Lung microvascular endothelial cell (primary cell): ENCODE measurements around the gene RAB9A. TPM values are rescaled to one million over a fixed set of nuclear protein-coding genes. Genes with fewer than 3 reads are reported as not detected.
A peak's percentile ranks its signal among the peaks of the same experiment; 100 is the strongest.
"Not testable (repeated sequence)": the region's sequence is repeated elsewhere in the genome, so short reads cannot be mapped to it uniquely, and the experiment has no call there.

ENCODE experiments used
- DNase-seq, 2 donors: peaks; one replicate each; pipeline versions ENCODE4 v3.0.0 to v3.0.0-alpha.2; 2010; ENCODE audit warnings: low read depth in 2 of 2
- total RNA-seq: library from RNA; depleted of rRNA; stranded (reverse); fragments of >200 nt; gene quantifications from 2 replicates; pipeline ENCODE4 v1.2.1, GENCODE V29; 2014

The RAB9A gene
- total RNA-seq, 1 donor from 2014 or later = 17.5 TPM

DNA sequence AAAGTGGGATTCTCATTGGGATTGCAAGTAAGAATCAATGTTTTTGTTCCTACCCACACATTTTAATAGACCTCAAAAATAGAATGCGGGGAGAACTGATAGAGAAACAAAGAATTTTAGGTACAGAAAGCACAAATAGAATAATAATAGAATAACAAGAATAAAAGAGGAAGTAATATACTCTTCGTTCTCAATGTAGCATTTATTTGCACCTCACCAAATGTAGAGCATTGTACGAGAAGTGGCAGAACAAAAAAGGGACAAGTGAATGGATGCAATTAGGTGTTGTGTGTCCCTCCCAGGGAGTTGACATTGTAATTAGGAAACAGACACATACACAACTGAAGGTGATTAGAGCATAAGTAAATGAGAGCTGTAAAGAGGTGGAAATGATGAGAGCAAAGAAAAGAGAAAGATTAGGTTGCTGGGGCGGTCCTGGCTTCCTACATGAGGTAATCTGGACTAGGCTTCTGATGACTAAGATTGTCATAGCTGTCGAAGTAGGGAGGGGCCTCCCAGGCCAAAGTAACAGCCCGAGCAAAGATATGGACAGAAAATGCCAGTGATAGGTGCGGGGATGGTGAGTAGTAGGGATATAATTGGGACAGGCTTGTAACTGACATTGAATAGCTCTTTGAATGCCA lies 10.4 kb downstream of the RAB9A start:
- peak in 1 of 2 donors; percentile 55 for DNase-seq

DNA sequence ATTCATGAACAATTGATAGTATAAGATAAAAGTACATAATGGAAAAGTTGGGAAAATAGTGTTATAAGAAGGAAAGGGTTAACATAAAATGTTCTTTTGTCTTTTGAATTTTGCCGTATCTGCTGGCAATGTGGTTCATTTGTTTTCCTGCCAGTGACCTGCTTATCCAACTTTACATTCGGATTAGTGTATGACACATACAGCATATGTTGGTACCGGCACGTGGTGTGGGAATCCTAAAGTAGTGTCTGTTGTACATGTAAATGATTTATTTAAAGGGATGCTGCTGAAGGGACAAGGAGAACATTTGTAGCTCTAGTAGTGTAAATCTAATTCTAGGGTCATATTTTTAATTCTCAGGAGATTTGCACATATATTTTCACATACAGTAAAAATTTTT lies 11.5 kb downstream of the RAB9A start:
- no peak for DNase-seq

DNA sequence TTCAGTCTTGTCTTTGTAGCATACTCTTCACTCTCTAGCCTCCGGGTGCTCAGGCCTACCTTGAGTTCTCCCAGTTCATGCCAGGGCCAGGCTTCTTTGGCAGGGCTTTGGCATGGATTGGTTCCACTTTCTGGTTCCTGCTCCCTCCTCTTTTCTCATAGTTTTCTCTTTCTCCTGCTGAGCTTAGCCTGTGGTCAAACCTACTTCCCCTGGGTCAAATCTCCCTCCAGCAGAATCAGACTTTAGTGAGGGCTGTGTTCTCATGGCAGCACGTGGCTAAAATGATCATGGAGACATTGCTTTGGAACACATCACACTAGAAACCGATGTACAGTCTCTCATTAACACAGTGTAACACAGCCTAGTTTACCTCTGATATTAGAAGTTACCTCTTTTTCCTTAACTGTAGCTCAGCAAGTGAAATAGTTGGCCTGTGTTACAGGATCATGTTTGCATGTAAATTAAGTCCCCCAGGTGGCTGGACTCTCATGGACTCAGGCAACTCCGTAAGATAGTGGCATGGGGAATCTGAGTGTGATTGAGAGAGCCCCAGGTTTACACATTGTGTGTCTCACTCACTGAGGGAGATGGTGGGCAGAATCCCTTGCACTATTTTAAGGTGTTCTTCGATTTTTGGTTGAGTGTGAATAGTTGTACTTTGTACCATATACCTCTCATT lies 13.3 kb downstream of the RAB9A start:
- DNase-seq = no peak

DNA sequence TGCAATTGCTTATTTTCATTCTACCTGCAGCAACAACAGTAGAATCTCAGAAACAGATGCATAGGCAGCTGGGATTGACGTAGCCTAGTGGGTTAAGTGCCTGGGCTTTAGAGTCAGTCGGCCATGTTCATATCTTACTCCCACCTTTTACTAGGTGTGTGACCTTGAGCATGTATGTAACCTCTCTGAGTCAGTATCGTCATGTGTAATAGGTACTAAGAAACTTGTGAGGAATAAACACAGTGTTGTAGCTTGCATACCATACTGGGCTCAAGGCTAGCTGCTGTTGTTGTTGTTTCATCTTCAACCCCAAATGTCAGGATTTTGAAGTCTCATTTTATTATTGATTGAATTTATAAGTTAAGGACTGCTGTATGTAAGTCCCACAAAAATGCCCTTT lies 14.2 kb downstream of the RAB9A start:
- no peak for DNase-seq

DNA sequence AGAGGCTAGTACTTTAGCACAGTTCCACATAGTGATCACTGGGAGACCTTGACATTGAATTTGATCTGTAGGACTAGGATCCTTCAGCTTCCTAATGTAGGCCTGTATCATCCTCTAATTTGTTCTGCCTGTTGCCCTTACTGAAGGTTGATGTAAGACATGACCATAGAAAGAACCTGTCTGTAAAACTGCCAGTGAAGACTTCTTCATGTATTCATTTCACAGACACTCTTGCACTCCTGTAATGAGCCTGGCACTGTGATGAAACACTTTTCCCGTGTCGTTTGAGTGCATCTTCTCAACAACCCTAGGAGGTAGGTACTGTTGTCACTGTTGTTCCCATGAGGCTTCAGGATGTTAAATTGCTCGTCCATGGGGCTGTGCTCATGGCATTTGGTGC lies 14.7 kb downstream of the RAB9A start:
- DNase-seq = no peak

DNA sequence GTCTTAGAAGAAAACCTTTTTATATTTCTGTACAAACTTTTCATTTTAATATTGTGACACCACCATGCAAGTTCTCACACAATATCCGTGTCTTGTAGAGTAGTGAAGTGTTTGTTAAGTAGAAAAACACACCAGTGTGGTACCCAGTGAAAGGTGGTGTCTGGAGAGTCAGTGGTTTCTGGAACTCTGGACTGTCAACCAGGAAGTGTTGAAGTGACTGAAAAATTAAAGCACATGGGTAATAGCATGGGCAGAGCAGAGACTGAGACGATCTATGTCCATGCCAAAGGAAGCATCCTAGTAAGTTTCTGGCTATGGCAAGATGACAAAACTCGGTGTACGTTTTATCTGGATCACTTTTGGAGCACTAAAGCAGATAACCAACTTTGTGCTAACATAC lies 22.2 kb downstream of the RAB9A start:
- DNase-seq = no peak

DNA sequence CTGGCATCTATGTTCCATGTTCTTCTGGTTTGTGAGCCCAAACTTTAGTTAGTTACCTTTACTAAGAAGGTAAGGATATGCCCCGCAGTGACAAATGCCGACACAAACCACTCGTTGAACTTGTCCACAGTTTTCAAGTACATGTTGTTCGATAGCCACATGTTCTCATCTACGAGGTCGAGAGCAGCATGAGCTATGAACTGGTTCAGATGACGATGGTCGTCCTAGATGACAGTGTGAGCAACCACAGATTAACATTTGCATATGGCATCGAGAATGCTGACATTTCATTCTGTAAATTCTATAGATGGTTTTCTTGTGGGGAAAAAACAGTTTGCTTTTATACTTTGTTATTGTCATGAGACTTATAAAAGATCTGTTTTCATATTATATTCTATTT lies 27.5 kb downstream of the RAB9A start:
- DNase-seq = no peak

DNA sequence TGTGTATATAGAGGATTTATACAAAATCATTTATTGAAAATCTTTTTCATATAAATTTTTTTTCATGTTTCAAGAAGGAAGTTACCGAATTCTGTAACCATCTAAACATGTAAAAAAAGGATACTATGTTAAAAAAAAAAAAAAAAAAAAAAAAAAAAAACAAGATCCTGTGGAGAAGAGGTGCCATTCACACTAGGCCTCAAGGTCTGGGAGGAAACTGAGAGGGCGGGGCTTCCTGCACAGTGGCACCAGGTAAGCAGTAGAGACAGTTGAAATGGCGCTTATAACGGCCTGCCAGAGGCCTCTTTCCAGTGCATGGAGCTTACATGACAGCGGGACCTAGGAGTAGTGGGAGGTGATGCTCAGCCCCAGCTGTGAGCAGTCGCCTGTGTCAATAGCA lies 28.0 kb downstream of the RAB9A start:
- DNase-seq = no peak

DNA sequence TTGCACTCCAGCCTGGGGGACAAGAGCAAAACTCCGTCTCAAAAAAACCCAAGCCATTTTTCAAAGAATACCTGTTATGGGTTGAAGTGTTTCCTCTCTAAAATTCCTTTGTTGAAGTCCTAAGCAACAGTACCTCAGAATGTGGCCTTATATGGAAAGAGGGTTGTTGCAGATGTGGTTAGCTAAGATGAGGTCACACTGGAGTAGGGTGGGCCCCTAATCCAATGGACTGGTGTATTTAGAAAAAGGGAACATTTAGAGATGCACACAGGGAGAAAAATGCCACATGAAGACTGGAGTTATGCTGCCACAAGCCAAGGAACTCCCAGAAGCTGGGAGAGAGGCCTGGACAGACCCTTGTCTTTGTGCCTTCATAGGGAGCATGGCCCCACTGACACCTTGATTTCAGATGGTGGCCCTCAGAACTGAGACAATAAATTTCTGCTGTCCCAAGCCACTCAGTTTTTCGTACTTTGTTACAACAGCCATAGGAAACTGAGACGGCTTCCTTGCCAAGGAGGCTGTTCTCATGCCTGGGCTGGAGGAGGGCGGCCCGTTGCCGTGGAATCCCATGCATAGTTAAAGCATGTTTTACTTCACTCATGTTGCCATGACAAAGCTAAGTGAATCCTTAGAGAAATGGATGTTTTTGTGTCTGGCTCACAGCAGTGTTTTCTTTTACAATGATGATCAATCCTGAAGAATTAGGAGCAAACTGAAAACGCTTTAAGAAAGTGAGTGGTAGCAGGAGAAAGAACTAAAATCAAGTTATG lies 29.0 kb downstream of the RAB9A start:
- no peak for DNase-seq

DNA sequence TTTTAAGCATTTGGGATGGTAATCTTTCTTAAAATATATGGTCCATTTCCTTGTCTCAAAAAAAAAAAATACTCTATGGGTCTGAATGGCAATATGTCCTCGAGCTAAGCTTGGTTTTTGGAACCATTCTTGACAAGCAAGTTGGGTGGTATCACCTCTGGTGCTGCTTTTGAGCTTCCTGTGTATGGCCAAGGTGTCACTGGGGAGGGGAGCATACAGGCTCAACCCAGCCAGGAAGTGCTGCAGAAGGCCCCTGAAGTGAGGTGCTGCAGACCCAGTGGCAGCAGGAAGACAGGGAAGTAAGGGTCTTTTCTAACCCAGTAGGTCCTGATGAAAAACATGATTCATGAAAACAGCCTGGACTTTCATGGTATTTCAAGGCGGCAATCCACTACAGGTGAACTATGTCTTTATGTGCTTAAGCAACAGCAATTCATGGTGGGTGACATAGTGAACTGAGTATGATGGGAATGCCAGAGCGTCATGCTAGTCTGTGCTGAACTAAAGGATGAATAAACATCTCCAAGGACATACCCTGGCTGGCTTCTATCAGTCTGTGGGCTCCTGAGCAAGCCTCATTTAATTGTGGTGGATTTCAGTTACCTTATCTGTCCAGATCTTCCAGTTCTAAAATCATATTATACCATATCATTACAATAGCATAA lies 30.4 kb downstream of the RAB9A start:
- no peak for DNase-seq

DNA sequence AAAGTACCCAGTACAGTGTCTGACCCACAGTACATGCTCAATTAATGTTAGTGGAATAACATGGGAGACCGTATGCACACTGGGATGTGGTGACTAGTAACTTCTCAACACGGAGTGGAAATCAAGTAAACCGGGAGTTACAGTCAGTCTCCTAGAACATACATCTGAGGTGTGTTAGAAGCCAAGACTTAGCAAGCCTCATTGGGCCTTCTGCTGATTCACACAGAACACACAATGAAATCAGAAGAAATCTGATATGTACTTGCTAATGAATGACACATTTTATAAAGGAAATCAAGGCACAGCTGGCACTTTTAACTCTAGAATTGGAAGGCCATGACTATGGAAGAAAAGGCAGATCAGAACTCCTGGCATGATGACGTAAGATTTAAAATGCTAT lies 32.4 kb downstream of the RAB9A start:
- no peak for DNase-seq

DNA sequence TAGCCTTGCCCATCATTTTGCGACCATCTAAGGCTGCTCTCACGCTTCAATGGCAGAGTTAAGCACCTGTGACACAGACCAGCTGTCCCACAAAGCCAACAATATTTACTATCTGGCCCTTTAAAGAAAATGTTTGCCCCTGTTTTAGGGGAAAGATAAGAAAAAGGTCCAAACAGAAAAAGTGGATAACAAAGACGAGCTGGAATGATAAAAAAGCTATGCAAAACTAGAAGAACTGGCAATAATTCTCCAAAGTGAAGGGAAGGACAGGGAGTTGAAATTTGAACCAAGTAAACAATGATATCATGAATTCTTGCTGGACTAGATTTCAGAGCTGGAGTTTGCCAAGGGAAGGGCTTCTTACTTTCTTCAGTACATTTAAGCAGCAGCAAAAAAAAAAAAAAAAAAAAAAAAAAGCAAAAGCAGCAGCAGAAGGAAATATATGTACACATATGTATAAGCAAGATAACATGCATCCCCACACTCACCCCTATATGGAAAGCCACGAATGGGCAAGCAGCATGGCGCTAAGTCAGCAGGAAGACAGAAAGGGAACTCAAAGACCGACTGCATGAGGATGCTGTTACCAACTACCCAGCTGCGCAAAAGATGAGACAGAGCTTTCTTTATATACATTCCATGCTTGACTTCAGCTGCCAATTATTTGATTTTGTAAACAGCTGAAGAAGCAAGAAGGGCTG lies 33.0 kb downstream of the RAB9A start:
- DNase-seq = no peak

DNA sequence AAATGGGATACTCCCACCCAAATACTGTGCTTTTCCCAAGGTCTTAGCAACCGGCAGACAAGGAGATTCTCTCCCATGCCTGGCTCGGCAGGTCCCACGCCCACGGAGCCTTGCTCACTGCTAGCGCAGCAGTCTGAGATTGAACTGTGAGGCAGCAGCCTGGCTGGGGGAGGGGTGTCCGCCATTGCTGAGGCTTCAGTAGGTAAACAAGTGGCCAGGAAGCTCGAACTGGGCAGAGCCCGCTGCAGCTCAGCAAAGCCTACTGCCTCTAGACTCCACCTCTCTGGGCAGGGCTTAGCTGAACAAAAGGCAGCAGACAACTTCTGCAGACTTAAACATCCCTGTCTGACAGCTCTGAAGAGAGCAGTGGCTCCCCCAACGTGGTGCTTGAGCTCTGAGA lies 36.0 kb downstream of the RAB9A start:
- peak; percentile 10 to 15 for DNase-seq

DNA sequence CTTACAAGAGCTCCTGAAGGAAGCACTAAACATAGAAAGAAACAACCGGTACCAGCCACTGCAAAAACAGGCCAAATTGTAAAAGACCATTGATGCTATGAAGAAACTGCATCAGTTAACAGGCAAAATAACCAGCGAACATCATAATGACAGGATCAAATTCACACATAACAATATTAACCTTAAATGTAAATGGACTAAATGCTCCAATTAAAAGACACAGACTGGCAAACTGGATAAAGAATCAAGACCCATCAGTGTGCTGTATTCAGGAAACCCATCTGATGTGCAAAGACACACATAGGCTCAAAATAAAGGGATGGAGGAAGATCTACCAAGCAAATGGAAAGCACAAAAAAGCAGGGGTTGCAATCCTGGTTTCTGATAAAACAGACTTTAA lies 37.7 kb downstream of the RAB9A start:
- not testable (repeated sequence) for DNase-seq

DNA sequence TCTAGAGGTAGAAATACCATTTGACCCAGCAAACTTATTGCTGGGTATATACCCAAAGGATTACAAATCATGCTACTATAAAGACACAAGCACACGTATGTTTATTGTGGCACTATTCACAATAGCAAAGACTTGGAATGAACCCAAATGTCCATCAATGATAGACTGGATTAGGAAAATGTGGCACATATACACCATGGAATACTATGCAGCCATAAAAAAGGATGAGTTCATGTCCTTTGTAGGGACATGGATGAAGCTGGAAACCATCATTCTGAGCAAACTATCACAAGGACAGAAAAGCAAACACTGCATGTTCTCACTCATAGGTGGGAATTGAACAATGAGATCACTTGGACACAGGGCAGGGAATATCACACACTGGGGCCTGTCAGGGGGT lies 41.6 kb downstream of the RAB9A start:
- not testable (repeated sequence) for DNase-seq

DNA sequence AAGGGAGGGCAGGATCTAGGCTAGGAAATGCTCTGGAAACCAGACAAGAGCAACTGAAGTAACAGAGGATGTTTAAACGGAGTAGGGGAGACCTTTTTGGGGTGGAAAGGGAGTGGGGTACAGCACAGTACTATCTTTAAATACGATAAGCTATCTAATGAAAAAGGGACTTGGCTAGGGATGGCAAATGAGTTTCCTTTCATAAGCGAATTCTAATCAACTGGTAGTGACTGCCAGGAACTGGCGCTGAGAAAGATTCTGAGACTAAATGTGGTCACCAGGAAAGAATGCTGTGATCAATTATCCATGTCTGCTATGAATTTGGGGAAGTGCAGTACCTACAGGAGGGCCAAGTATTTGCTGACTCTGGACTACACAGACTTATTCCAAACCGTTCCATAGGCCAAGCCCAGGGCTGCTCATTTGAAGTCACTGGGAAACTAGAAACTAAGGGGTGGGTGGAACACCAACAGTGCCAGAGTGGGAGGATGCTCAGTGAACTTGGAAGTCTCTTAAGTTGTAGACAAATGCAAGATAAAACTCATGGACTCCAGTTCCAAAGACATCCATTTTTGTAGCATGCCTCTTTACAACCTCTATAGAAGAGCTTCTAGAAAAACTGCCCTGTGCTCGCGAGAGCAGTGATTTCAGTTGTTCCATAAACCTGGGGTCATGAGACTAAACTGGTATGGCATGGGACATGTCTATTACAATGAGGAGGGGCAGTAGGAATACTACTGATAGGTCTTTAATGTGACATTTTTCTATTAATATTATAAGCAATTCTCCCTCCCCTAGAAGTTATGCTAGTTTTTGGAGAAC lies 43.5 kb downstream of the RAB9A start:
- no peak for DNase-seq

DNA sequence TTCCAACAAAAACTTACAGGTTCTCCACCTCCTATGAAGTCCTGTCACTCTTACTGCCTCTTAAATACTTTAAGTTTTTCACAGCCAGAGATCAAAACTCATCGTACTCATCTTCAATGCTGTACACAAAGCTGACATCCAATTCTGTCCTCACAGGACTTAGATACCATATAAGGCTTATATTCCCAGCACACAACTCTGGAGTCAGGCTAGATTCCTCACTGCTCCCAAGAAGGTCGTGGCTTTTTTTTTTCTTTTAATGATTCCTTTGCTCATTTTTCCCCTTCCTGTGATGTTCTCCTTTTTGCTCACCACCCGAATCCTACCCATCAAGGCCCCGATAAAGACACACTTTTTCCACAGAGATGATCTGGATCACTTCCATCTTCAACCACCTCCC lies 44.6 kb downstream of the RAB9A start:
- DNase-seq = no peak

DNA sequence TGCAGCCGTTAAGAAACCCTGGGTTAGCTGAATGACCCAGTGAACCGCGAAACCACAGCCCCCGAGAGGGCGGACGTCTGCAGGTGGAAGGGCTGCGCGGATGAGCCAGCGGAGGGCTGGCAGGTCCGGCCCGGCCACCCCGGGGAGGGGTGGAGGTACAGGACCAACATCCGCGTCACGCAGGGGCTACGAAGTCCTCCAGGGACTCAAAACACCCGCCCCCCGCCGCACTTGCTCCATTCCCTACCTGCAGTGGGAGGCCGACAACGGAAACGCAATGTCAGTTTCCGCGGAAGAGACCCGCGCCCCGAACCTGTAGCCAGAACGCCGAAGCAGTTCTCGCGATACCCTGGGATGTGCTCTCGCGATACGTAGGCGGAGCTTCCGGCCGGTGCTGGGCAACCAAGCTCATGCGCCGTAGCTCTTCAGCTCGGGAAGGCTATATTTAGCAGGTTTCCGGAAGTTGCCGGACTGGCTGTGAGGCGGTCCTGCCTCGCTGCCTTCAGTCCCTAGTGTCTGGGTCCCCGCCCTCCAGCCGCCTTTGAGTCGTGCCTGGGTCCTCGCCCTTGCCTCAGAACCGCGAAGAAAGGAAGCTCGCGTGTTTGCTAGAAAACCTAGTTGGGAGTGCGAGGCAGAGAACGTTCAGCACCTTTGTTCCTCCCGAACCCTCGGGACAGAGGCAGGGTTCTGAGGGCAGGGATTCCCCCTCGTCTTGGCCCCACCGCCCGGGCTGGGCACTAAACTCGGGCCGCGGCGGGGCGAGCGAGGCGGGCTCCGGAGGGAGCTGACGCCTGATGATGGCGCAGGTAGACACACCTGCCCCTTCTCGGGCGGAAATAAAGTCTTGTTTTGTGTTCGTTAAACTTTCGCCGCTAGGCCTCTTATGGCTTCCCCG lies 45.6 kb downstream of the RAB9A start, which contains the start of the genes OFD1 and TRAPPC2:
TSS of gene OFD1 (plus strand) at position 471 of the 895 bp plus-strand sequence. CDS start at position 795, 324 bp downstream.
TSS of gene TRAPPC2 (minus strand) at position 343 of the 895 bp plus-strand sequence. CDS start 14,657 bp downstream, outside the sequence.
- DNase-seq = peak; percentile 95 to 96

DNA sequence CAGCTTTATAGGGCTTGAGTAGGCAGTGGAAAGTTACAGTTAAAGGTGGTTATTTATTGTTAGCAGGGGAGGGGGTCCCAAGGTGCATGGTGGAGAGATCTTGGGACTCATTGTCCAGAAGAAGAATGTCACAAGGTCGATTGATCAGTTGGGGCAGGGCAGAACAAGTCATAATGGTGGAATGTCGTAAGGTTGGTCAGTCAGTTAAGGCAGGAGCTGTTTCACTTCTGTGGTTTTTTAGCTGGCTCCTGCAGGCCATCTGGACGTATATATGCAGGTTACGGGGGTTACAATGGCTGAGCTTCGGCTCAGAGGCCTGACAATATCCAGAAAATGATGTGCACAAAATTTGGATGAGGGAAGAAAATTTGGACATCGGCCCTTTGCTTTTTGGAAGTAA lies 52.8 kb downstream of the RAB9A start:
- no peak for DNase-seq
